Mesenchymal stem cell (in vitro differentiated cells and primary cell): ENCODE data around the gene WNT5A.
A peak's percentile ranks its signal among the peaks of the same experiment; 100 is the strongest.

Source experiments
- DNase-seq: peaks from one replicate; pipeline ENCODE4 v3.0.0-alpha.2; 2013
- H2AFZ ChIP-seq: one replicate; pipeline ENCODE4 v1.6.1; 2013; ENCODE audit warnings: low read depth, mild to moderate bottlenecking, control low read depth, inconsistent platforms, low read length, moderate library complexity
- H2AK5ac ChIP-seq: 2 replicates; pipeline ENCODE4 v1.6.1; 2013; ENCODE audit warnings: low read length, moderate library complexity, mild to moderate bottlenecking, inconsistent platforms; ENCODE audit not compliant: severe bottlenecking
- H2BK120ac ChIP-seq: one replicate; pipeline ENCODE4 v1.6.1; 2013; ENCODE audit warnings: low read depth, mild to moderate bottlenecking, inconsistent platforms, low read length, moderate library complexity
- H2BK12ac ChIP-seq, 2 experiments: one replicate each; pipeline ENCODE4 v1.6.1; 2013; ENCODE audit warnings: inconsistent platforms in 2 of 2, low read length in 2 of 2, mild to moderate bottlenecking in 2 of 2, moderate library complexity in 2 of 2, control low read depth in 1 of 2
- H2BK15ac ChIP-seq: one replicate; pipeline ENCODE4 v1.6.1; 2013; ENCODE audit warnings: mild to moderate bottlenecking, low read depth, inconsistent platforms; ENCODE audit not compliant: poor library complexity, severe bottlenecking
- H2BK5ac ChIP-seq: 2 replicates; pipeline ENCODE4 v1.6.1; 2013; ENCODE audit warnings: low read depth, mild to moderate bottlenecking, low read length, control low read depth, inconsistent platforms; ENCODE audit not compliant: poor library complexity, severe bottlenecking
- H3K14ac ChIP-seq, 2 experiments: one replicate each; pipeline ENCODE4 v1.6.1; 2013; ENCODE audit warnings: inconsistent platforms in 2 of 2, low read length in 2 of 2, control low read depth in 1 of 2, mild to moderate bottlenecking in 1 of 2, moderate library complexity in 1 of 2
- H3K18ac ChIP-seq, 2 experiments: one replicate each; pipeline ENCODE4 v1.6.1; 2013; ENCODE audit warnings: inconsistent platforms in 2 of 2, low read length in 2 of 2, control low read depth in 1 of 2, low read depth in 1 of 2, mild to moderate bottlenecking in 1 of 2
- H3K23ac ChIP-seq, 2 experiments: one replicate each; pipeline ENCODE4 v1.6.1; 2013; ENCODE audit warnings: inconsistent platforms in 2 of 2, low read length in 2 of 2, mild to moderate bottlenecking in 2 of 2, moderate library complexity in 2 of 2, control low read depth in 1 of 2
- H3K27ac ChIP-seq: 2 replicates; pipeline ENCODE4 v1.5.1; 2013; ENCODE audit warnings: mild to moderate bottlenecking, moderate library complexity, low read length, control low read depth, inconsistent platforms; ENCODE audit not compliant: poor library complexity, severe bottlenecking
- H3K27me3 ChIP-seq, 2 experiments: 2 replicates each; pipeline versions ENCODE4 v1.6.1 to v1.7.0; 2013; ENCODE audit warnings: low read length in 2 of 2, mild to moderate bottlenecking in 2 of 2, moderate library complexity in 2 of 2, control low read depth in 1 of 2, inconsistent platforms in 1 of 2; ENCODE audit not compliant: control insufficient read depth in 1 of 2, insufficient read depth in 1 of 2
- H3K36me3 ChIP-seq, 2 experiments: 2 replicates each; pipeline versions ENCODE4 v1.6.1 to v1.7.0; 2013; ENCODE audit warnings: low read length in 2 of 2, control low read depth in 1 of 2, inconsistent platforms in 1 of 2, low read depth in 1 of 2, mild to moderate bottlenecking in 1 of 2; ENCODE audit not compliant: insufficient read depth in 2 of 2, control insufficient read depth in 1 of 2
- H3K4ac ChIP-seq, 2 experiments: one replicate each; pipeline ENCODE4 v1.6.1; 2013; ENCODE audit warnings: inconsistent platforms in 2 of 2, low read length in 2 of 2, mild to moderate bottlenecking in 2 of 2, moderate library complexity in 2 of 2, control low read depth in 1 of 2, low read depth in 1 of 2
- H3K4me1 ChIP-seq: 2 replicates; pipeline ENCODE4 v1.6.1; 2013; ENCODE audit warnings: low read depth, low read length, control low read depth; ENCODE audit not compliant: control insufficient read depth, insufficient read depth
- H3K4me2 ChIP-seq: 2 replicates; pipeline ENCODE4 v1.6.1; 2013; ENCODE audit warnings: low read length, mild to moderate bottlenecking, inconsistent platforms; ENCODE audit not compliant: poor library complexity, severe bottlenecking
- H3K4me3 ChIP-seq, 2 experiments: 2 replicates each; pipeline versions ENCODE4 v1.5.1 to v1.7.0; 2013; ENCODE audit warnings: low read length in 2 of 2, mild to moderate bottlenecking in 2 of 2, control low read depth in 1 of 2, low read depth in 1 of 2; ENCODE audit not compliant: insufficient read depth in 1 of 2
- H3K79me1 ChIP-seq: replicated peaks from 2 replicates; pipeline ENCODE4 v1.6.1; 2013; ENCODE audit warnings: mild to moderate bottlenecking, control low read depth, low read length, inconsistent platforms; ENCODE audit not compliant: poor library complexity, severe bottlenecking
- H3K9ac ChIP-seq: 2 replicates; pipeline ENCODE4 v1.7.0; 2013; ENCODE audit warnings: mild to moderate bottlenecking, low read length, moderate library complexity
- H3K9me3 ChIP-seq: 2 replicates; pipeline ENCODE4 v1.7.0; 2013; ENCODE audit warnings: mild to moderate bottlenecking, low read length; ENCODE audit not compliant: control insufficient read depth
- H4K8ac ChIP-seq: one replicate; pipeline ENCODE4 v1.6.1; 2013; ENCODE audit warnings: inconsistent platforms, mild to moderate bottlenecking, low read length, moderate library complexity
- H4K91ac ChIP-seq: one replicate; pipeline ENCODE4 v1.6.1; 2013; ENCODE audit warnings: mild to moderate bottlenecking, low read length, inconsistent platforms
- WGBS: methylation state at CpG from one replicate; pipeline ENCODE4 v1.1.7; 2013; ENCODE audit warnings: mixed read lengths; 5-methylcytosine and 5-hydroxymethylcytosine counted together

WNT5A gene

GRCh38 chr3:55523471-55523870 lies 36.4 kb upstream of the WNT5A start:
- no peak overlapping the region for H4K8ac ChIP-seq
- no peaks in the 10 kb centered on the region for H3K79me1 ChIP-seq
- H2BK15ac ChIP-seq, result no peak overlapping the region
- H3K9ac ChIP-seq, result no peak overlapping the region
- no peak overlapping the region for H2BK120ac ChIP-seq
- H2BK12ac ChIP-seq, result no peak overlapping the region
- H3K4me1 ChIP-seq, result peaks cover 23% of the 10 kb centered on the region
- WGBS, result 96% methylated on average over 2 of the region's 2 CpGs
- H3K4me2 ChIP-seq, result no peak overlapping the region
- no peak overlapping the region for H3K4ac ChIP-seq
- no peak overlapping the region for H3K27ac ChIP-seq
- no peak overlapping the region for H2AK5ac ChIP-seq
- no peaks in the 10 kb centered on the region for H3K9me3 ChIP-seq
- H3K27me3 ChIP-seq, result peaks cover 0 to 62% of the 10 kb centered on the region in 2 experiments
- DNase-seq, result no peak
- H3K14ac ChIP-seq, result no peak overlapping the region
- no peaks in the 10 kb centered on the region for H3K36me3 ChIP-seq
- no peak overlapping the region for H3K4me3 ChIP-seq
- no peak overlapping the region for H3K18ac ChIP-seq
- no peak overlapping the region for H3K23ac ChIP-seq
- no peak overlapping the region for H2AFZ ChIP-seq
- no peak overlapping the region for H4K91ac ChIP-seq
- no peak overlapping the region for H2BK5ac ChIP-seq

- no peak overlapping the region for H2BK15ac ChIP-seq
- H2BK120ac ChIP-seq, result no peak overlapping the region
- H3K4ac ChIP-seq, result no peak overlapping the region
- H4K8ac ChIP-seq, result no peak overlapping the region
- H2BK12ac ChIP-seq, result no peak overlapping the region
- H4K91ac ChIP-seq, result no peak overlapping the region
- no peak overlapping the region for H3K14ac ChIP-seq
- H3K9ac ChIP-seq, result no peak overlapping the region
- peaks cover 25% of the 10 kb centered on the region for H3K4me1 ChIP-seq
- no peak overlapping the region for H2AK5ac ChIP-seq
- H3K9me3 ChIP-seq, result no peaks in the 10 kb centered on the region
- DNase-seq, result peak; percentile 88
- H3K18ac ChIP-seq, result peak overlapping the region in 1 of 2 experiments; percentile 51
- no peak overlapping the region for H3K4me2 ChIP-seq
- no peaks in the 10 kb centered on the region for H3K79me1 ChIP-seq
- no peaks in the 10 kb centered on the region for H3K36me3 ChIP-seq
- H2BK5ac ChIP-seq, result no peak overlapping the region
- H3K27ac ChIP-seq, result no peak overlapping the region
- H2AFZ ChIP-seq, result no peak overlapping the region
- peaks cover 0 to 48% of the 10 kb centered on the region in 2 experiments for H3K27me3 ChIP-seq
- H3K23ac ChIP-seq, result no peak overlapping the region
- H3K4me3 ChIP-seq, result no peak overlapping the region
- 15% methylated on average over 3 of the region's 6 CpGs for WGBS
Measured at GRCh38 chr3:55521738-55522421, 34.8 kb upstream of the WNT5A start.

- Histone ChIP-seq H2BK120ac (no peak overlapping the region), H3K23ac (no peak overlapping the region), H2AFZ (no peak overlapping the region), H3K14ac (no peak overlapping the region), H2AK5ac (peak overlapping the region; percentile 36), H3K9ac (no peak overlapping the region), H4K8ac (peak overlapping the region; percentile 55), H3K4me1 (peaks cover 21% of the 10 kb centered on the region), H3K27me3 (peaks cover 0 to 46% of the 10 kb centered on the region in 2 experiments), H3K4ac (no peak overlapping the region), H4K91ac (no peak overlapping the region), H3K4me3 (no peak overlapping the region), H3K79me1 (no peaks in the 10 kb centered on the region), H2BK15ac (peak overlapping the region; percentile 21), H3K27ac (no peak overlapping the region), H2BK12ac (peak overlapping the region in 1 of 2 experiments; percentile 2), H2BK5ac (no peak overlapping the region), H3K18ac (peak overlapping the region; percentile 51 to 63), H3K9me3 (no peaks in the 10 kb centered on the region), H3K36me3 (no peaks in the 10 kb centered on the region), H3K4me2 (no peak overlapping the region)
- 58% methylated on average over 9 of the region's 9 CpGs for WGBS
- peak; percentile 28 for DNase-seq
Measured at GRCh38 chr3:55521064-55521737, 34.1 kb upstream of the WNT5A start.

GRCh38 chr3:55519019-55519418 lies 31.9 kb upstream of the WNT5A start:
- WGBS, result 75% methylated on average over 3 of the region's 3 CpGs
- Histone ChIP-seq H3K18ac (no peak overlapping the region), H2BK15ac (no peak overlapping the region), H2BK120ac (no peak overlapping the region), H3K27me3 (peaks cover 8 to 55% of the 10 kb centered on the region in 2 experiments), H3K23ac (no peak overlapping the region), H4K91ac (no peak overlapping the region), H2BK12ac (peak overlapping the region in 1 of 2 experiments; percentile 49), H3K4me3 (no peak overlapping the region), H3K4ac (peak overlapping the region in 1 of 2 experiments; percentile 13), H2BK5ac (no peak overlapping the region), H3K79me1 (no peaks in the 10 kb centered on the region), H2AFZ (no peak overlapping the region), H3K14ac (no peak overlapping the region), H2AK5ac (peak overlapping the region; percentile 42), H3K36me3 (no peaks in the 10 kb centered on the region), H3K4me1 (peaks cover 19% of the 10 kb centered on the region), H4K8ac (no peak overlapping the region), H3K27ac (peak overlapping the region; percentile 65), H3K9me3 (no peaks in the 10 kb centered on the region), H3K4me2 (peak overlapping the region; percentile 44), H3K9ac (no peak overlapping the region)
- DNase-seq, result peak; percentile 39
